ENCODE results near the gene PTGFRN. TPM values are rescaled to one million over a fixed set of nuclear protein-coding genes. Genes with fewer than 3 reads are reported as not detected.

PTGFRN gene
- total RNA-seq, 2 experiments from 2014 or later, result 11.6 to 11.8 TPM

- peaks cover 4% of the 10 kb centered on the region for H3K9me3 Mint-ChIP-seq (ENCODE audit: low read depth)
- intact Hi-C loops (cut with DNase I, micrococcal nuclease), result no loop called here
- ChIA-PET CTCF (interaction anchor here (0.6 to 1.2 kb wide), 4 partner anchors 9 to 209 kb away, joined by 3 read pairs; no protein-coding TSS in a partner anchor), POLR2A (interaction anchor here (0.6 kb wide), 1 partner anchor 13 kb away, joined by 4 read pairs; no protein-coding TSS in a partner anchor)
- peaks cover 8% of the 10 kb centered on the region for H3K4me1 Mint-ChIP-seq
- no peak overlapping the region for H3K4me3 Mint-ChIP-seq
- H3K27ac Mint-ChIP-seq, result no peak overlapping the region
- peaks cover 2% of the 10 kb centered on the region for H3K36me3 Mint-ChIP-seq (ENCODE audit: low read depth)
- no peak for DNase-seq
- no peaks in the 10 kb centered on the region for H3K27me3 Mint-ChIP-seq
- no peak for ATAC-seq
Measured at GRCh38 chr1:116889380-116889779, 20.3 kb upstream of the PTGFRN start.

GRCh38 chr1:116891396-116892079 is 18.2 kb upstream of the PTGFRN start:
- peaks cover 2% of the 10 kb centered on the region for H3K36me3 Mint-ChIP-seq (ENCODE audit: low read depth)

GRCh38 chr1:116895073-116895472 is 14.6 kb upstream of the PTGFRN start:
- H3K9me3 Mint-ChIP-seq (ENCODE audit: low read depth), result peaks cover 15% of the 10 kb centered on the region
- peaks cover 2% of the 10 kb centered on the region for H3K36me3 Mint-ChIP-seq (ENCODE audit: low read depth)
- CTCF ChIA-PET, result interaction anchor here (1.6 kb wide), 1 partner anchor 15 kb away, joined by 4 read pairs; no protein-coding TSS in a partner anchor
- no peak overlapping the region for H3K4me3 Mint-ChIP-seq
- intact Hi-C loops (cut with DNase I, micrococcal nuclease), result no loop called here
- no peak for DNase-seq
- H3K27me3 Mint-ChIP-seq, result no peaks in the 10 kb centered on the region
- H3K4me1 Mint-ChIP-seq, result peaks cover 4% of the 10 kb centered on the region
- no peak for ATAC-seq
- POLR2A ChIA-PET, result no interaction called here
- no peak overlapping the region for H3K27ac Mint-ChIP-seq

More at GRCh38 chr1:116891396-116892079, 18.2 kb upstream of the PTGFRN start:
- no peak for ATAC-seq
- ChIA-PET POLR2A (no interaction called here), CTCF (no interaction called here)
- no peak for DNase-seq
- Mint-ChIP-seq H3K9me3 (ENCODE audit: low read depth) (peaks cover 11% of the 10 kb centered on the region), H3K27ac (no peak overlapping the region), H3K4me3 (no peak overlapping the region), H3K27me3 (no peaks in the 10 kb centered on the region), H3K4me1 (peaks cover 4% of the 10 kb centered on the region)
- intact Hi-C loops (cut with DNase I, micrococcal nuclease), result no loop called here

GRCh38 chr1:116899529-116899928 is 10.2 kb upstream of the PTGFRN start:
- no peaks in the 10 kb centered on the region for H3K36me3 Mint-ChIP-seq (ENCODE audit: low read depth)
- H3K9me3 Mint-ChIP-seq (ENCODE audit: low read depth), result peaks cover 11% of the 10 kb centered on the region
- DNase-seq (no peak), ATAC-seq (no peak)
- POLR2A ChIA-PET, result no interaction called here
- intact Hi-C loops (cut with DNase I, micrococcal nuclease), result no loop called here
- H3K4me1 Mint-ChIP-seq, result no peaks in the 10 kb centered on the region
- no peaks in the 10 kb centered on the region for H3K27me3 Mint-ChIP-seq
- CTCF ChIA-PET, result no interaction called here
- no peak overlapping the region for H3K4me3 Mint-ChIP-seq
- no peak overlapping the region for H3K27ac Mint-ChIP-seq

GRCh38 chr1:116900471-116901365 is 9.0 kb upstream of the PTGFRN start:
- H3K9me3 Mint-ChIP-seq (ENCODE audit: low read depth), result peaks cover 4% of the 10 kb centered on the region
- POLR2A ChIA-PET, result no interaction called here

GRCh38 chr1:116902027-116902426 is 7.7 kb upstream of the PTGFRN start:
- POLR2A ChIA-PET, result interaction anchor here (0.6 kb wide), 1 partner anchor 13 kb away, joined by 4 read pairs; no protein-coding TSS in a partner anchor
- H3K36me3 Mint-ChIP-seq (ENCODE audit: low read depth), result no peaks in the 10 kb centered on the region
- H3K27me3 Mint-ChIP-seq, result no peaks in the 10 kb centered on the region
- ATAC-seq (no peak), DNase-seq (no peak)
- no peak overlapping the region for H3K27ac Mint-ChIP-seq
- peaks cover 4% of the 10 kb centered on the region for H3K9me3 Mint-ChIP-seq (ENCODE audit: low read depth)
- no peak overlapping the region for H3K4me3 Mint-ChIP-seq
- CTCF ChIA-PET, result interaction anchor here (1.6 to 1.8 kb wide), 3 partner anchors 9 to 20 kb away, joined by 4 to 7 read pairs (median 4); no protein-coding TSS in a partner anchor
- no peaks in the 10 kb centered on the region for H3K4me1 Mint-ChIP-seq
- intact Hi-C loops (cut with DNase I, micrococcal nuclease), result loop anchor here in 1 of 2 experiments (2.0 kb wide), 1 partner anchor 27 kb away; no protein-coding TSS in a partner anchor

More at GRCh38 chr1:116900471-116901365, 9.0 kb upstream of the PTGFRN start:
- CTCF ChIA-PET, result interaction anchor here (0.6 to 1.8 kb wide), 4 partner anchors 15 to 172 kb away, joined by 3 to 7 read pairs (median 4); no protein-coding TSS in a partner anchor
- Mint-ChIP-seq H3K4me1 (no peaks in the 10 kb centered on the region), H3K36me3 (ENCODE audit: low read depth) (no peaks in the 10 kb centered on the region), H3K4me3 (no peak overlapping the region), H3K27ac (no peak overlapping the region), H3K27me3 (no peaks in the 10 kb centered on the region)
- ATAC-seq (no peak), DNase-seq (no peak)
- intact Hi-C loops (cut with DNase I, micrococcal nuclease), result no loop called here

- ChIA-PET CTCF (interaction anchor here (0.8 to 1.8 kb wide), 5 partner anchors 9 to 192 kb away, joined by 3 to 7 read pairs (median 4); no protein-coding TSS in a partner anchor), POLR2A (no interaction called here)
- intact Hi-C loops (cut with DNase I, micrococcal nuclease), result loop anchor here in 1 of 2 experiments (2.0 kb wide), 1 partner anchor 26 kb away; no protein-coding TSS in a partner anchor
- H3K27me3 Mint-ChIP-seq, result no peaks in the 10 kb centered on the region
- peak overlapping the region; percentile 14 for H3K27ac Mint-ChIP-seq
- no peaks in the 10 kb centered on the region for H3K36me3 Mint-ChIP-seq (ENCODE audit: low read depth)
- DNase-seq, result no peak
- peaks cover 4% of the 10 kb centered on the region for H3K9me3 Mint-ChIP-seq (ENCODE audit: low read depth)
- H3K4me3 Mint-ChIP-seq, result no peak overlapping the region
- no peak for ATAC-seq
- no peaks in the 10 kb centered on the region for H3K4me1 Mint-ChIP-seq
Measured at GRCh38 chr1:116902723-116903383, 6.9 kb upstream of the PTGFRN start.

- intact Hi-C loops (cut with DNase I, micrococcal nuclease), result no loop called here
- Mint-ChIP-seq H3K4me3 (no peak overlapping the region), H3K27ac (no peak overlapping the region), H3K36me3 (ENCODE audit: low read depth) (no peaks in the 10 kb centered on the region), H3K9me3 (ENCODE audit: low read depth) (no peaks in the 10 kb centered on the region), H3K4me1 (peaks cover 3% of the 10 kb centered on the region), H3K27me3 (no peaks in the 10 kb centered on the region)
- ChIA-PET POLR2A (no interaction called here), CTCF (no interaction called here)
- DNase-seq (no peak), ATAC-seq (no peak)
Measured at GRCh38 chr1:116904791-116905320, 4.9 kb upstream of the PTGFRN start.

GRCh38 chr1:116906812-116907211 is 2.9 kb upstream of the PTGFRN start:
- Mint-ChIP-seq H3K27me3 (no peaks in the 10 kb centered on the region), H3K9me3 (ENCODE audit: low read depth) (no peaks in the 10 kb centered on the region), H3K4me3 (no peak overlapping the region), H3K36me3 (ENCODE audit: low read depth) (no peaks in the 10 kb centered on the region), H3K4me1 (peaks cover 3% of the 10 kb centered on the region), H3K27ac (no peak overlapping the region)
- DNase-seq, result no peak
- intact Hi-C loops (cut with DNase I, micrococcal nuclease), result no loop called here
- no peak for ATAC-seq
- CTCF ChIA-PET, result no interaction called here
- POLR2A ChIA-PET, result no interaction called here

GRCh38 chr1:116907351-116907750 is 2.4 kb upstream of the PTGFRN start:
- CTCF ChIA-PET, result no interaction called here
- intact Hi-C loops (cut with DNase I, micrococcal nuclease), result no loop called here
- H3K9me3 Mint-ChIP-seq (ENCODE audit: low read depth), result no peaks in the 10 kb centered on the region
- POLR2A ChIA-PET, result no interaction called here
- H3K4me1 Mint-ChIP-seq, result peaks cover 3% of the 10 kb centered on the region
- no peak for ATAC-seq
- no peaks in the 10 kb centered on the region for H3K27me3 Mint-ChIP-seq
- no peaks in the 10 kb centered on the region for H3K36me3 Mint-ChIP-seq (ENCODE audit: low read depth)
- no peak for DNase-seq
- H3K27ac Mint-ChIP-seq, result no peak overlapping the region
- H3K4me3 Mint-ChIP-seq, result no peak overlapping the region

GRCh38 chr1:116908266-116908665 is 1.4 kb upstream of the PTGFRN start:
- ChIA-PET POLR2A (no interaction called here), CTCF (interaction anchor here (1.0 kb wide), 1 partner anchor 92 kb away, joined by 3 read pairs; no protein-coding TSS in a partner anchor)
- no peaks in the 10 kb centered on the region for H3K36me3 Mint-ChIP-seq (ENCODE audit: low read depth)
- DNase-seq, result no peak
- no peak overlapping the region for H3K4me3 Mint-ChIP-seq
- H3K27me3 Mint-ChIP-seq, result no peaks in the 10 kb centered on the region
- peaks cover 3% of the 10 kb centered on the region for H3K4me1 Mint-ChIP-seq
- intact Hi-C loops (cut with DNase I, micrococcal nuclease), result no loop called here
- no peak overlapping the region for H3K27ac Mint-ChIP-seq
- no peaks in the 10 kb centered on the region for H3K9me3 Mint-ChIP-seq (ENCODE audit: low read depth)
- no peak for ATAC-seq
